T-helper 22 cell (primary cell): Measurements from ENCODE around the gene ARHGAP23.

Experiments used
- DNase-seq: peaks from one replicate; pipeline ENCODE4 v3.0.0-alpha.2; 2020; ENCODE audit warnings: low read depth

ARHGAP23 gene

GRCh38 chr17:38549285-38549684 is 121.0 kb downstream of the ARHGAP23 start:
- no peak for DNase-seq

DNA sequence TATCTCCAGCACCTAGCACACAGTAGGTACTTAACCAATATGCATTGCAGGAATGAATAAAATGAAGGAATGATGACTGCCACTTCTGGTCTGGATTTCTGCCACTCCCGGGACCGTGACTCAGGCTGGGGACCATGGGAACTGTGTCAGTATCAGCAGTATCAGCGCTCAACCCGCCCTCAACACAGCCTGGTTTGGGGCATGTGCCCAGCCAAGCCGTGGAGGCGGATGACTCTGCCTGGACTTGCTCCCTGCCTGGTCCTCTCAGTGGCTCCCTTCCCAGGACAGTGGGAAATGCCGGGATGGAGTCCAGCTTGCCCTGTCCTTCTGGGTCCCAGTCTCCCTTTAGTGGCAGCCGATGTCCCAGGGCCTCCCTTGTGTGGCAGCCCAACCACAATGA is 122.4 kb downstream of the ARHGAP23 start:
- DNase-seq: no peak

DNA sequence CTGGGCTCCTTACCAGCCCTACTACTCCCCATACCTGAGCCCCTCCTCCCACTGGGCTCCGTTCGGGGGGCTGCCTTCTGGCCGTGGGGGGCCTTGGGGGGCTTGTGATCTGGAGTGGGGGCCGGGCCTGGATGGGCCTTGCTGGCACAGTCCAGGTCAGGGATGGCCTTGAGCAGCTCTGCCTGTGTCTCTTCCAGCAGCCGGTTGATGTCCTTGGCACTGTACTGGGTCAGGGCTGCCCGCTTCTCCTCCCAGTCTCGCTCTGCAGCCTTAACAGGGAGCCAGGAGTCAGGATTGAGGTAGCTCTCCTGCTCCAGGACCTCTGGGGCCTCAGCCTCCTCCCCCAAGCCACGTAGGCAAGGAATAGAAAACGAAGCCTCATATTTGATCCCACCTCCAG is 122.9 kb downstream of the ARHGAP23 start:
- no peak for DNase-seq

DNA sequence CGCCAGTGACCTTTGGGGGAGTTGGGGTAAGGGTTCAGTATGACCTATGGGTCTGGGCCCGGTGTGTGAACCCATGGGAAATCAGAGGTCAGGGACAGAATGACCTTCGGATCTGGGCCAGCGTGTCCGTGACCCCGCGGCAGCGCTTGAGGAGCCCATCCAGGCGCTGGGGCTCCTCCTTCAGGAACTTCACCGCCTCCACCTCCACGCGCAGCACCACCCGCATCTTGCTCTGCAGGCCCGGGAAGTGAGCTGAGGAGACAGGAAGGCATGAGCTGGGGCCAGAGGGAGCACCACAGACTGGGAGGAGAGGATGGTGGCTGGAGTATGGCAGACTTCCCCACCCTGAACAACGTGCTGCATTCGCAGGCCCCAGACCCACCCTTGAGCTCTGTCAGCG is 124.1 kb downstream of the ARHGAP23 start:
- no peak for DNase-seq

GRCh38 chr17:38554430-38555350 is 126.4 kb downstream of the ARHGAP23 start:
- no peak for DNase-seq

DNA sequence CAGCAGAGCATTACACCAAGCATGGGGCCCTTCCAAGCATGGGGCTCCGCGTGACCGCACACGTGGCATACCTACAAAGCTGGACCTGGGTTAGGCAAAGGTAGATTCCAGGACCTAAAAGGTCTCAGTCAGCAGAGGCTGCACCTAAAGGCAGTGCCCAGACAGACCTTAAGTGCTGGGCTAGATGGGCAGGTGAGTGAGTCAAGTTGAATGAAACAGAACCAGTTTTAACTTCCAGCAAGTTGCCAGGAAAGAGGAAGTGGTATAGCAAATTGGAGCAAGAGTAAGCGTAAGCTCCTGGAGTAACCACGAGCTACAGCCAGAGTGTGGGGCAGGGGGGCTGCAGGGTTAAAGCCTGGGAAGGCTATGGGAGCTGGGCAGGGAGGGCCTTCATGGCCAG is 128.0 kb downstream of the ARHGAP23 start:
- no peak for DNase-seq

DNA sequence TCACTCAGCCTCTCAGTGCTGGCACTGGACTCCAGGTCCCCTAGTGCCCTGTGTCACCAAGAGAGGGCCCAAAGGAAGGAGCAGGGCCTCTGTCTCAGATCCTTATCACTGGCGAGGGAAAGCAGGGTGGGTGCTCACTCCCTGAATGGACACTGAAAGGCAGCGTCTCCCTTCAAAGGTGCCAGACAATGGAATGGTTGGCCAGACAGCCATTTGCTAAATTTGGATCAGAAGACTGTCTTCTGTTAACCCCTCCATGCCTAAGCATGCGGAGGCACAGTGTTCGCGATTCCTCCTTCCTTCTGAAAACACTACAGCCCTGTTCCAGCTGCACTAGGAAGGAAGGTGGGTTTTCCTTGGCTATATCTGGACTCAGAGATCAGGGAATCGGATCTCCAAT is 129.1 kb downstream of the ARHGAP23 start:
- no peak for DNase-seq

DNA sequence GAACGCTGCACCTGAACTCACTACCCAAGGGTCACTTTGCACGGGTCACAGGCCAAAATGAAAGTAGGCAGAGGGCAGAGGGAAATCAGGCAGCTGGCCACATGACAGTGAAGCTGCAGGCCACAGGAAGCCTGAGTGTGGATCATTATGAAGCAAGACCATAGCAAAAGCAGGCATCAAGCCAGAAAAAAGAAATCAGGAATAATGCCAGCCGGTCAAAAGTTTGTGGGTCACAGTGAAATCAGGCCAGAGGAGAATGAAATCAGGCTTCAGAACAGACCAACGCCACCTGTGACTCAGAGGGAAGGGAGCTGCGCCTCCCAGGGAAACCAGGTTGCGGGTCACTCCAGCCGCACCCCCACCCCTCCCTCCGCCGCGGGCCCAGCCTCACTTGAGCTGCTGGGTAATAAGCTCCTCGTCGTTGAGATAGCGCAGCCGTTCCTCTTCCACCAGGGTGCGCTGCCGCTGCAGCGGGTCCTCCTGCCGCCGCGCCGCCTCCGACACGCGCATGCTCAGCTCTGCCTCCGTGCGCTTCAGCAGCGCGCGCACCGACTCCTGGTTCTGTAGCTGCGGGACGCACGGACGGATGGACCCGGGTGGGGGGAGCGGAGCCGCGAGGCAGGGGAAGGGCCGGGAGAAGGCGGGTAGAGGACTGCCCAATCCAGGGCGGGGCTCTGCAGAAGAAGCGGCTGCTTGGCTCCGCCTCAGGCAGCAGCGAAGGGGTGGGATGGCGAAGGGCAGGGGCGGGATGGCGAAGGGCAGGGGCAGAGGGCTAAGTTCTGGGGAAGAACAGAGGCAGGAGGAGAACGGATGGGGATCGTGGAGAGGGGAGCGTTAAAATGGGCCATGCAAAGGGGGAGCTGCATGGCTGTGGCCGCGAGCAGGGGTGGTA is 129.8 kb downstream of the ARHGAP23 start:
- peak; percentile 74 for DNase-seq

DNA sequence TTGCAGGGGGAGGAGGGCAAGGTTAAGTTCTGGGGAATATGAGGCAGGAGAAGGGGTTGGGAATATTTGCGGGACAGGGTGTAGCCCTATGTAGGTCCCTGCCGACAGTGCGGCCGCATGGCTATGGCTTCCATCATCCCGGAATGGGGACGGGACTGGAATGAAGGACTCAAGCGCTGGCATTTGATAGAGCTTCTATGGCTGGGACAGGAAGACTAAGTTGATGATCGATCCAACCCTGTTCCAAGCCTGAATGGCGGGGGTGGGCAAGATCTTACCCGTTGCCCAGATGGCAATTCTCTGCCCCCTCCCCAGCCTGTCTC is 130.4 kb downstream of the ARHGAP23 start:
- DNase-seq: no peak

- DNase-seq: peak; percentile 80
Observed at GRCh38 chr17:38559051-38559879, 131.0 kb downstream of the ARHGAP23 start.

DNA sequence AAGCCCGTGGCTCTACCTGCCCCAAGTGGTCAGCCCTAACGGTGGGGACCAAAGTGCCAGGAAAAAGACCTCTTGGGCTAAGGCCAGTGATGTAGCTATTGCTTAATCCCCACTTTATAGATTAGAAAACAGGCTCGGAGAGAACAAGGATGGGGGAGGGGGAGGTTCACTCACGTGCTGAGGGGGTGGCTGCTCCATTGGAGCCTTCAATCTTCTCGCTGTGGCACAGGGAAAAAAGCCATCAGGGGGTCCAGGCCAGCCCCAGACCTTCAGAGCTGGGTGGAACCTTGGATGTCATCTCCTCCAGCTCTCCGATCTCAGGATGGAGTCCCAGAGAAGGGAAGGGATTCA is 131.6 kb downstream of the ARHGAP23 start:
- DNase-seq: no peak

DNA sequence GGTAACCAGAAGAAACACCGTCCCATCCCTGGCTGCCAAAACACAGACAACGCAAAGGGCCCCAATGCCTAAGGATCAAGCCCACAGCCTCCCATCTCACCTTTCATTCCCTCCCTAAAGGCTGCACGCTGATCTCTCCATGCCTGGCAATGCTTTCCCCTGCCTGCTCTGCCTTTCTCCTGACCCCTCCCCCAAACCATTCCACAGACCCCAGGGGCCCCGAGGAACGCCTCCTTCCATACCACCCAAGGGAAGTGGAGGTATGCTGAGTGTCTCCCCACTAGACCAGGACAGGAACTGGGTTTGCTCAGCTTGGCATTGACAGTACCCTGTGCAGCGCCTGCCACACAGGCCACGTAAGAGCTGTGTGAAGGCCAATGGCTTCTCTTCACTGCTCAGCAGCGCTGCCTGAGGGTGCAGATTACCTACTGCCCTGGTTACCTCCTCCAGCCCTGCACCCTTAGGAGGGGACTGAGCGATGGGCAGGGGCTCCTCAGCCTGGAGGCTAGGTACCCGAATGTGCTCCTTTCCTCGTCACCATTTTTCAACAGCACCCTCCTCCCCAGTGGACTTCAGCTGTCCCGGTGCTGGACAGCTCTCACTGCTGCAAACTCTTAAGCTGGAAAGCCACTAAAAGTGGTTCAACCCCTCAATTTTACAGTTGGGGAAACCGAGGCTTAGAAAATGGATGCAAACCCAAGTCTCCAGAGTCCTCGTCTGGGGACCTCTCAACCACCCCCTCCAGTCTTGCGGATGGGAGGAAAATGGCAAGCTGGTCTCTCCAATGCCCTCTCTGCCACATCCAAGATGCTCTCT is 132.4 kb downstream of the ARHGAP23 start:
- DNase-seq: no peak

DNA sequence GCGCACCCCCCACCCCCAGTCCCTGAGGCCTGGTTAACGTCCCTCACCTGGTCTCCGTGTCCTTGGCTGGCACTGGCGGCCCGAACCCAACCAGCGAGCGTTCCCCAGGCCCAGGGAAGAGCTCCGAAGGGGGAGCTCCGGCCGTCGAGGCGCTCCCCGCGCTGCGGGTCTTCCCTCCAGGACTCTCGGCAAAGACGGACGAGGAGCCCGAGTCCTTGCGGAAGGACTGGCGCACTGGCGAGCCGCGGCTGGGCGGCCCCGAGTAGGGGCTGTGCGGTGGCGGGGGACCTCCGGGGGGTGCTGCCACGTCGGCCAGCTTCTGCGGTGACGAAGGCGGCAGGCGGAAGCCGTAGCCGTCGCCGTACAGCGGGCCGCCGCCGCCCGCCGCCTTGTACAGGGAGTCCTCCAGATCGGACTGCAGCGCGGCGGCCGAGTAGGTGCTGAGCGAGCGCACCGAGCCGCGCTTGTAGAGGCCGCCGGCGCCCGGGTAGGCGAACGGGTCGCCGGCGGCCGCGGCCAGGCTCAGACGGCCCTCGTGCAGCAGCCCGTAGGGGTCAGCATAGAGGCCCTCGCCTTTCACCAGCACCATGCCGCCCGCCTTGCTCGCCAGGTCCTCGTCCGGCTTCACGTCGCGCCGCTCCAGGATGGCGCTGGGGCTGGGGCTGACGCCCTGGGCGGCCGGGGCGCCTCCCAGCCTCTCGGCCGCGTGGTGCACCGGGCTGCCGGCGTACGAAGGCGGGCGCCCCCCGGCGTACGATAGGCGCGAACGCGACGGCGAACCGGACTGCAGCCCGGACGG is 133.4 kb downstream of the ARHGAP23 start:
- no peak for DNase-seq
